ENCODE results near the gene FAM193A.
"Not testable (repeated sequence)": the region's sequence is repeated elsewhere in the genome, so short reads cannot be mapped to it uniquely, and the experiment has no call there.

Gene FAM193A

DNA sequence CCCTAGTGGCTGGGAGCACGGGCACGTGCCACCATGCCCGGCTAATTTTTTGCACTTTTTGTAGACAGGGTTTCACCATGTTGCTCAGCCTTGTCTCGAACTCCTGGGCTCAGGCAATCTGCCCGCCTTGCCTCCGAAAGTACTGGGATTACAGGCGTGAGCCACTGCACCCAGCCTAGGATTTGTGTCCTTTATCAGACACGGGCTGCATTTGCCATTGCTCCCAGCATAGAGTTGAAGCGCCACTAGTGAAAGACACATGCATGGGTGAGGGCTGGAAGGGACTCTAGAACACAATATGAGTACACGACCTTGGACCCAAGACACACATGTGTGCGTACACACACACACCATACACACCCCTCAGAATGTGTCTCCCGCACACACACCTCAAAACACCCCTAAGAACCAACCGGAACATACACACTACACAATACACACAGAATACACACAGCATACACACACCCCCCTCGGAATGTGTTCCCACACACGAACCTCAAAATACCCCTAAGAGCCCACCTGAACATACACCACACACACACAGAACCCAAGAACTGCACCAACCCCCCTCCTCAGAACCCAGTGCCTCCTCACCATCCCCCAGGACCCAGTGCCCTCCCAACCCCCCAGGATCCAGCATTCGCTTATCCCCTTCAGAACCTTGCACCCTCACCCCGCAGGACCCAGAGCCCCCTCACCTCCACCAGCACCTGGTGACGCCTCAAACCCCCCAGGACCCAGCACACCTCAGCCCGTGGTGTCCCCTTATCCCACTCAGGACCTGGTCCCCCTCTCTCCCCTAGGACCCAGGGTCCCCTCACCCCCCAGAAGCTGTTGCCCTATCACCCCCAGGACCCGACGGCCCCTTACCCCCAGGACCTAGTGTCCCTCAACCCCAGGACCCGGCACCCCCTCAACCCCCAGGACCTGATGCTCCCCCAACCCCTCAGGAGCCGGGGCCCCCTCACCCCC is 218.7 kb downstream of the FAM193A start:
- no peak for DNase-seq

DNA sequence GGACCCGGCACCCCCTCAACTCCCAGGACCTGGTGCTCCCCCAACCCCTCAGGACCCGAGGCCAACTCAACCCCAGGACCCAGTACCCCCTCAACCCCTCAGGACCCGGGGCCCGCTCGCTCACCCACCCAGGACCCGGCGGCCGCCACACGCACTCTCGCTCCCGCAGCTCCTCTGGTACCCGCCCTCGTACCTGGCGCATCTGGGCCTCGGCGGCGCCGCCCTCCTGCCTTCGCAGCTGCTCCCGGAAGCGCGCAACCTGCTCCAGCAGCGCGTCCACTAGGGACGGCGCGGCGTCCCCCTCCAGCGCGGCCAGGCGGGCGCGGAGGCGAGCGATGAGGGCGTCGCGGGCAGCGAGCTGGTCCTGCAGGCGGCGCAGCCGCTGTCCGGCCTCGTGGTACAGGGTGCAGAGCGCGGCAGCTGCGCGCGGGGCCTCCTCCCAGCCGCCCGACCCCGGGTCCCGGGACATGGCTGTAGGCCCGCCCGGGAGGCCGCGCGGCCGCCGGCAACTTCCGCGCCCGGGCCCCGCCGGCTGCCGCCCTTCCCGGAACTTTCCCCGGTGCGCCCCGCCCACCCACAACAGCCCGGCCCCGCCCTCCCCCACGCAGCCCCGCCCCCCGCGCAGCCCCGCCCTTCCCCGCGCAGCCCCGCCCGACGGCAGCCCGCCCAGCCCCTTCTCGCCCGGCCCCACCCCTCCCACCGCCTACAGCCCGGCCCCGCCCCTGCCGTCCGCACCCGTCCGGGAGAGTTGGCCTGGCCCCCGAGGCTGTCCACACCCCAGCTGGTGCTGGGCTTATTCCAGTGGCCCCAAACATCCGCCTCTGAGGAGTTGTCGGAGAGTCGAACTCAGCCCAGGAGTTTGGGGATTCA is 219.6 kb downstream of the FAM193A start, which contains the start of gene TNIP2:
Gene TNIP2, minus strand, starts transcription at position 516 of the 870 bp plus-strand sequence. Its CDS starts 47 bp downstream, at position 469.
- peak; percentile 84 for DNase-seq

DNA sequence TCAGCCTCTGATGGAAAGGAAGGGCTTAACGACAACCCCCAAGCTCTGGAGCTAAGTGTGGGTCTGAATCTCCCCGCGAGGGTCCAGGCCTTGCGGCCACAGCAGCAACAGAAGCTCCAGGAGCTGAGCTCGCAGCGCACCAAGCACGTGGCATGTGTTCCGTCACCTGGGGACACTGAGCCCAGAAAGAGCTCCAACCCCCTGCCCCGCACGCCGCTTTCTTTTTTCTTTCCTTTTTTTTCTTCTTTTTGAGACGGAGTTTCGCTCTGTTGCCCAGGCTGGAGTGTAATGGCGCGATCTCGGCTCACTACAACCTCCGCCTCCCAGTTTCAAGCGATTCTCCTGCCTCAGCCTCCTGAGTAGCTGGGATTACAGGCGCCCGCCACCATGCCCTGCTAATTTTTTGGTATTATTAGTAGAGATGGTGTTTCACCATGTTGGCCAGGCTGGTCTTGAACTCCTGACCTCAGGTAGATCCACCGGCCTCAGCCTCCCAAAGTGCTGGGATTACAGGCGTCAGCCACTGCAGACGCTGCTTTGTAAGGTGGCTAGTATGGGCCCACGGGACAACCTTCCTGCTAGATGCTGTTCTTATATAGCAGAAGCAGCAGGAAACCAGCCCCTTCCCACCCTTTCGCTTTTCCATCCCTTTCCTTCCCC is 220.4 kb downstream of the FAM193A start:
- DNase-seq, result no peak

DNA sequence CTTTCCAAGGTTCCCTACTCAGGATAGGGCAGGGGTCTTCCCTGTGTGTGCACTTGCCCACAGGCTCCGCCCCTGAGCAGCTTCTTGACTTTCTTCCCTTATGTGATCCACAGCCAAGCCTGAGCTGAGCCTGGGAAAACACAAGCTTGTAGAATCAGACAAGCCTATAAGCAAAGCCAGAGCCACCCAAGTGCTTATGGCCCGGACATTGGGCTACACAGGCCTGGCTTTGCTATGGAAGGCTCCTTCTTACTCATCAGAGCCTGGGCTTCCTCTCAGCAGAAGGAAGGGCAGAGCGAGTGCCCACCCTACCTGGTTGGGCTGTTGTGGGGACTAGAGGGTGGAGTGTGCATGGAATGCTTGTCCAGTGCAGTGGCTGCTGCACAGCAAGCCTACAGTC is 221.0 kb downstream of the FAM193A start:
- DNase-seq, result no peak

DNA sequence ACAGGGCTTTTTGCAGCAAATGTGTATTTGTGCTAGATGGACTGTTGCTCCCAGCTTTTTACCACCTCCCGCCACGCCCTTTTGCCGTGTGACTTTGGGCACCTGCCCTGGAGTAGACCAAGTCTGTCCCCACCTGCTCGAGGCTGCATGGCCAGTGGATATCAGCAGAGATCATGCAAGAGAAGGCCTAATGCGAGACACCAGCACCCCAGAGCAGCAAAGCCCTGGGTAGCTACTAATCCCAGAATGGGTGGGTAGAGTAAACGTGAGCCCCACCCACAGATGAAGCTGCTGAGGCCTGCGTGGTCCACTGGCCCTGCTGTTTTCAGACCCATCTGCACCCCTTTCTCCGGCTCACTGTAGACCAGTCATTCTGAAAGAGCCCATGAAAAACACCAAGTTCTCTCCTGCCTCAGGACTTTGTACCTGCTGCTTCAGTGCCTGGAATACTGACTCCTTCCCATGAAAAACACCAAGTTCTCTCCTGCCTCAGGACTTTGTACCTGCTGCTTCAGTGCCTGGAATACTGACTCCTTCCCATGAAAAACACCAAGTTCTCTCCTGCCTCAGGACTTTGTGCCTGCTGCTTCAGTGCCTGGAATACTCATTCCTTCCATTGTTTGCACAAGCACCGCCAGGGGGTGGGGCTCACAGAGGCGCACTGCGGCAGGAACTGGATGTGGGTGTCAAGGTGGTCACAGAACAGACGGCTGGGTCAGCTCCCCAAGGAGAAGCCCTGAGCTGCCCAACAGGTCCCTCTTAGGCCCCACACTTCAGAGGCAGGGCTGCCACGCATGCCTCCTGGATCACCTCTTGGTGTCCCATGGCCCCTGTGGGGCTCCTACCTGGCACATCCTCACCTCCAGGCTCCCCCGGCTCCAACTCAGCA is 224.8 kb downstream of the FAM193A start:
- DNase-seq, result no peak

DNA sequence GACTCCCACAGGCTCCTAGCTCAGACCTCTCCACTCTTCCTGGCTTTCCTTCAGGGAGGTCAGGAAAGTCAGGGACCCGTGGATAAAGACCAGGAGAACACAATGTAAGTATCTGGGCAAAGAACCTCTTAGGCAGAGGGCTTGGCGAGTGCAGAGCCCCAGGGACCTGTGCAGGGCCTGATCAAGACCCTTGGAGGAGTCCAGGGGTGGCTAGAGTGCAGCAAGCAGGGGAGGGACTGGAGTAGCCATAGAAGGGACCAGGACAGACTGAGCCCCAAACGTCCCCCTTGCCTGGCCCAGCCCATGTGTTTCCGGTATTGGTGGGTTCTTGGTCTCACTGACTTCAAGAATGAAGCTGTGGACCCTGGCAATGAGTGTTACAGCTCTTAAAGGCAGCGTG is 225.6 kb downstream of the FAM193A start:
- no peak for DNase-seq

DNA sequence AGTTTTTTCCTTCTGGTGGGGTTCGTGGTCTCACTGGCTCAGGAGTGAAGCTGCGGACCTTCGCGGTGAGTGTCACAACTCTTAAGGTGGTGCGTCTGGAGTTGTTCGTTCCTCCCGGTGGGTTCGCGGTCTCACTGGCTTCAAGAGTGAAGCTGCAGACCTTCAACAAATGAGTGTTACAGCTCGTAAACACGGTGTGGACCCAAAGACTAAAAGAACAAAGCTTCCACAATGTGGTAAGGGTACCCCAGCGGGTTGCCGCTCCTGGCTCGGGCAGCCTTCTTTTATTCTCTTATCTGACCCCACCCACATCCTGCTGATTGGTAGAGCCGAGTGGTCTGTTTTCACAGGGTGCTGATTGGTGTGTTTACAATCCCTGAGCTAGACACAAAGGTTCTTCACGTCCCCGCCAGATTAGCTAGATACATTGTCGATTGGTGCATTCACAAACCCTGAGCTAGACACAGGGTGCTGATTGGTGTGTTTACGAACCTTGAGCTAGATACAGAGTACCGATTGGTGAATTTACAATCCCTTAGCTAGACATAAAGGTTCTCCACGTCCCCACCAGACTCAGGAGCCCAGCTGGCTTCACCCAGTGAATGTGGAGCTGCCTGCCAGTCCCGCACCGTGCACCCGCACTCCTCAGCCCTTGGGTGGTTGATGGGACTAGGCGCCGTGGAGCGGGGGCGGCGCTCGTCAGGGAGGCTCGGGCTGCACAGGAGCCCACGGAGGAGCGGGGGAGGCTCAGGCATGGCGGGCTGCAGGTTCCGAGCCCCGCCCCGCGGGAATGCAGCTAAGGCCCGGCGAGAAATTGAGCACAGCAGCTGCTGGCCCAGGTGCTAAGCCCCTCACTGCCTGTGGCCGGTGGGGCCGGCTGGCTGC is 226.3 kb downstream of the FAM193A start:
- not testable (repeated sequence) for DNase-seq

DNA sequence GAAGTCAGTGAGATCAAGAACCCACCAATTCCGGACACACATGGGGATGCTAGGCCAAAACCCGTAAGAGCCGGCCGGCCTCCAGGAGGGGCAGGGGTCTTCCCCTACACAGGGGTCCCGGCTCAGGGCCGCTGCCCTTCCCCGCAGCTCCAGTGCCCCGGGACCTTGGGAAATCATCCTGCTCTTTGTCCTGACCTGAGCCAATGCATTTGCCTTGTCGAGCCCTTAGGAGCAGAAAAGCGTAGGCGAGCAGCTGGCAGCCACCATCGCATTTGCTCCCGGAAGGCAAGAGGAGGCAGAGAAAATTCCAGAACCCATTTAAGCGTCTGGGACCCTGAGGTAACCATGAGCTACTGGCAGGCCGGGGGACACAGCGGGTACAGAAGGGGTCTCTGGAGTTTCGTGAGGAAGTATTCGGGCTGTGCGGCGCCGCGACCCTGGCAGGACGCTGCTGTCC is 227.1 kb downstream of the FAM193A start:
- DNase-seq, result no peak

DNA sequence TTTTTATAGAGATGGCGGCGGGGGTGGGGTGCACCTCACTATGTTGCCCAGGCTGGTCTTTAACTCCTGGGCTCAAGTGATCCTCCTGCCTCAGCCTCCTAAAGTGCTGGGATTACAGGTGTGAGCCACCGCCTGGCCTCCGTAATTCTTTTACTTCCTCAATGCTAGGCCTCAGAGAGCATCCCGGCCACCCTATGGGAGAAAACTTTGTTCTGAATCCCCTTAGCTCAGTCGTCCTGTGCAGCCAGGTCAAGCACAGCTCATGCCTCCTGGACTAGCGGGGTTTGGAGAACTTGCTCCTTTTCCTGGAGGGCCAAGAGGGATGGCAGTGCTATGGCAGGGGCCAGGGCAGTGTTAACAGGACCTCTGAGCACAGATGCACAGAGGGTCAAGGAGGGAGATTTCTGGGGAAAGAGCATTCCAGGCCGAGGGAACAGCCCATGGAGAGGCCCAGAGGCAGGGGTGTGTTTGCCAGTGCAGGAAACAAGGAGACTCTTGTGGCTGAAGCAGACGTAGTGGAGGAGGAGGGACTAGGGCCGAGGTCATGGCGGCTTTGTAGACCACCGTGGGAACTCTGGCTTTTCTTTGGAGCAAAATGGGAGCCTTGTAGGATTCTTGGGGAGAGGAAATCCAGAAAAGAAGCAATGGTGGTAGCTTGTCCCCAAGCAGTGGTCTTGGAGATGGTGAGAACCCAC is 229.5 kb downstream of the FAM193A start:
- no peak for DNase-seq

DNA sequence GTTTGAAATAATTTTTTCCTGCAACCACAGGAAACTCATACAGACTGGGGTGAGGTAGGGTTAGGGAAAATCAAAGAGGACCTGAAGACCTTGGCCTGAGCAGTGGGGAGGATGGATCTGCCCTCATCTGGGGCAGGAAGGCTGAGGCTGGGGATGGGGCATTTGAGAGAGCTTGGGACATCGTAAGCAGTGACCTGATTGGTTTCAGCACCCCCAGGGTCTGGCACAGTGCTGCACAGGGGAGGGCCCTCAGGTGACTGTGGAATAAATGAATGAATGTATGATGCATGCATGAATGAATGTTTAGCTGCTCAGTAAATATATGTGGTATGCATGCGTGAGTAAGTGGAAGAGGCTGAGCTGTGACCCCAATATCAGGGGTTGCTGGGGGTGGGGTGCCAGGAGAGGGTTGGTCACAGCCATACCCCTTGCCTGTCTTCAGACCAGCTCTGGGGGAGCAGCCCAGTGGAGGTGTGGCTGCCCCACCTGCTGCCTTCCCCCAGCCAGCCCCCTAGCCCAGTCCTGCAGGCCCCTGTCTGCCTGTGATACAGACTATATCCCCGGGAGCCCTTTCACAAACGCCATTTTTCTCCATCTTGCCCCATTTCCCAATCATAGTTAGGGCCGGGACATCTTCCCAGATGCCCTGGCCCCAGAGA is 230.7 kb downstream of the FAM193A start:
- no peak for DNase-seq

DNA sequence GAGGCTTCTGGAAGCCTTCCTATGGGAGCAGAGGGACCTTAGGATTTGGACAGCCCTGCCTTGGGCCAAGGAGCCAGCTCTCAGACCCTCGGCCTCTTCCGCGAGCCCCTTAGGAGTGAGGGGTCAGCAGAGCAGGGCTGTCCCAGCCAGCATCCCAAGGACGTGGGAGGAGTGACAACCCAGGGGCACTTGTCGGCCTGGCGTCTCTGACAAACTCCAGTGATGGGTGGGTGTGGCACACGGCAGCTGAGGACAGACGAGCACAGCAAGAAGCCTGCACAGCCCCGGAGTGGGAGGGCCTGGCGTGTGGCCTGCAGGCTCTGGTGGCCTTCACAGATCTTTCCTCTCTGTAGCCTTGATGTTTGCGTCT is 231.2 kb downstream of the FAM193A start:
- DNase-seq, result no peak

DNA sequence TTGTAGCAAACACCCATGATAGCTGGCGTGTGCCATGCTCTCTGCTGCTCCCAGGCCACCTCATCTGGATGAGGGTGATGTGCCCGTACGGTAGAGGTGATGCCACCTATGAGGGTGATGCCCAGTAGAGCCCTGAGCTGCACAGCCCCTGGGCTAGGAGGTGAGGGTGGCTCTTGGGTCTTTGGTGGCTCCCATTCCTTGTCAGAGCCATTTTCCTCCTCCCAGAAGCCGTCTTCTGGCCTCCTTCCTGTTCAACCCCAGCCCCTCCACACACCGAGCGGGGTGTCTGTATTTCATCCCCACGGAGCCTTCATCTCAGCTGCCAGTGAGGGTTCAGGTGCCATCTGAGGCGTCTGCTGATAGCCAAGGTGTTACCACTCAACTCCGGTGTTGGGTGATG is 231.7 kb downstream of the FAM193A start:
- DNase-seq, result no peak

DNA sequence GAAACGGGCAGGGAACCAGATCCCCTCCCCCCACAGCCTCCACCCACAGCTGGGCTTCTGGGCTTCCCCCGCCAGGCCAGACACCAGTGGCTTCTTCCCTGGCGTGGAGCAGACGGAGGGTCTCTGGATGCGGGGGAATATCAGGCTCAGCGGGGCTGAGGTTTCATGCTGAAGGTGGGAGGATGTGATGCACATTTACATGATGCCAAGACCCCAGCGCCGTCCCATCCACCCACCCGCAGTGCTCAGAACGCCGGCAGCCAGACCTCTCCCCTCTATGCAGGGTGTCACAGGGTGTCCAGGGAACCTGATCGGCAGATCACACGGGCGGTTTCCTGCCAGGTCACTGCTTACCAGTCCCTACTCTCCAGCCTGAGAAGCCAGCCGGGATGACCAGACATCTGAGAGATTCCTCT is 232.5 kb downstream of the FAM193A start:
- no peak for DNase-seq

DNA sequence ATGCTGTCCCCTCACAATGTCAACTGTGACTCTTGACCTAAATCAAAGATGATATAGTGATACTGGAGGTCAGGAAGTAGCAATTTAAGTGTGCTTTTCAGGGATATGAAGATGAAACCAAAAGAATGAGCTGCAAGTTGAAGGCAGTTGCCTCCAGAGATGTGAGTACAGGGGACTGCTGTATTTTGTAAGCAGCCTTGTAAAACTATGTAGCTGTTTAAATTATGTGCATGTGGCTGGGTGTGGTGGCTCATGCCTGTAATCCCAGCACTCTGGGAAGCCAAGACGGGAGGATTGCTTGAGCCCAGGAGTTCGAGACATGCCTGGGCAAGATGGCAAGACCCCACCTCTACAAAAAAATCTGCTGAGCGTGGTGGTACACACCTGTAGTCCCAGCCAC is 234.8 kb downstream of the FAM193A start:
- no peak for DNase-seq

DNA sequence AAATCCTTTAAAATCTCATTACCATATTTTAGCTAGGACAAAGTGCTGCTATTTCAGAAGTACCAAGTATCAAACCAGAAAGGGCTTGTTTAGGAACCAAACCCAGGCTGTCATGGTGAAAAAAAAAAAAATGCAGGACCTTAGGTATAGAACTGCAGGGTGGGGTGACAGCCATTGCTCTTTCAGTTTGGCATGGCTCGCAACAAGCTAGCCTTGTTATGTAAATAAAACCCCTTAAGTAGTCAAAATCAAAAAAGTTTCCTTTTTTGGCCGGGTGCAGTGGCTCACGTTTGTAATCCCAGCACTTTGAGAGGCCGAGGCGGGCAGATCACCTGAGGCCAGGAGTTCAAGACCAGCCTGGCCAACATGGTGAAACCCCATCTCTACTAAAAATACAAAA is 244.2 kb downstream of the FAM193A start:
- DNase-seq, result not testable (repeated sequence)

DNA sequence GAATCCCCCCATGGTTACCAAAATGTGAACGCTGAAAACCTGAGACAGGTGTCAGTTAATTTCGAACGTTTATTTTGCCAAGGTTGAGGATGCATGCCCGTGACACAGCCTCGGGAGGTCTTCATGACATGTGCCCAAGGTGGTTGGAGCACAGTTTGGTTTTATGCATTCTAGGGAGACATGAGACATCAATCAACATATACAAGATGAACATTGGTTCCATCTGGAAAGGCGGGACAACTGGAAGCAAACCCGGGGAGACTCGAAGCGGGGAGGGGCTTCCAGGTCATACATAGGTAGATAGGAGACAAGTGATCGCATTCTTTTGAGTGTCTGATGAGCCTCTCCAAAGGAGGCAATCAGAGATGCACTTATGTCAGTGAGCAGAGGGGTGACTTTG is 245.5 kb downstream of the FAM193A start:
- no peak for DNase-seq
